CD4-positive, CD25-positive, alpha-beta regulatory T cell (primary cell): Measurements from ENCODE around the gene TUBGCP6. TPM values are rescaled to one million over a fixed set of nuclear protein-coding genes. Genes with fewer than 3 reads are reported as not detected.

Experiments
- ATAC-seq, 2 donors: fragments of 150-1000 bp; cut with Tn5 transposase; one replicate each; pipeline ENCODE4 v1.10.0; 2021; ENCODE audit warnings: low read depth in 2 of 2, moderate number of reproducible peaks in 2 of 2, moderate library complexity in 1 of 2
- DNase-seq, 3 donors: peaks; one replicate each; pipeline versions ENCODE4 v3.0.0 to v3.0.0-alpha.2; 2012 to 2022; ENCODE audit warnings: mixed read lengths in 1 of 3
- H3K27ac ChIP-seq: one replicate; pipeline ENCODE4 v1.7.0; 2013; ENCODE audit warnings: mild to moderate bottlenecking, low read length; ENCODE audit not compliant: insufficient read depth, poor library complexity, severe bottlenecking
- H3K27me3 ChIP-seq: one replicate; pipeline ENCODE4 v1.7.0; 2013; ENCODE audit warnings: low read length; ENCODE audit not compliant: control insufficient read depth, insufficient read depth
- H3K36me3 ChIP-seq: one replicate; pipeline ENCODE4 v1.7.0; 2013; ENCODE audit warnings: mild to moderate bottlenecking, low read length, moderate library complexity; ENCODE audit not compliant: control insufficient read depth, insufficient read depth
- H3K4me1 ChIP-seq: 2 replicates; pipeline ENCODE4 v1.7.0; 2013; ENCODE audit warnings: mild to moderate bottlenecking, low read length; ENCODE audit not compliant: insufficient read depth, control insufficient read depth, poor library complexity, severe bottlenecking
- H3K4me3 ChIP-seq: one replicate; pipeline ENCODE4 v1.7.0; 2013; ENCODE audit warnings: low read depth, mild to moderate bottlenecking, low read length, moderate library complexity
- H3K9me3 ChIP-seq, 2 experiments: 1 replicate in 1 of 2; 2 replicates in 1 of 2; pipeline ENCODE4 v1.7.0; 2013; ENCODE audit warnings: low read length in 2 of 2, mild to moderate bottlenecking in 1 of 2, moderate library complexity in 1 of 2; ENCODE audit not compliant: control insufficient read depth in 2 of 2
- H3K27ac Mint-ChIP-seq, 3 donors: one replicate each; pipeline ENCODE4 v1.8.0; 2020 to 2022; ENCODE audit warnings: mild to moderate bottlenecking in 3 of 3, mixed read lengths in 3 of 3, moderate library complexity in 2 of 3
- H3K27me3 Mint-ChIP-seq: one replicate; pipeline ENCODE4 v1.8.0; 2022; ENCODE audit warnings: mild to moderate bottlenecking, mixed read lengths
- H3K36me3 Mint-ChIP-seq: one replicate; pipeline ENCODE4 v1.8.0; 2020; ENCODE audit warnings: mixed read lengths
- H3K4me1 Mint-ChIP-seq, 4 donors: one replicate each; pipeline ENCODE4 v1.8.0; 2020 to 2022; ENCODE audit warnings: mixed read lengths in 4 of 4, mild to moderate bottlenecking in 1 of 4
- H3K4me3 Mint-ChIP-seq, 4 donors: one replicate each; pipeline ENCODE4 v1.8.0; 2020 to 2022; ENCODE audit warnings: mild to moderate bottlenecking in 4 of 4, mixed read lengths in 4 of 4, moderate library complexity in 3 of 4
- H3K9me3 Mint-ChIP-seq, 7 donors: one replicate each; pipeline ENCODE4 v1.8.0; 2020 to 2022; ENCODE audit warnings: mixed read lengths in 7 of 7, mild to moderate bottlenecking in 3 of 7, moderate library complexity in 2 of 7
- polyA plus RNA-seq, 4 donors: library from polyadenylated mRNA; unstranded; fragments of 300-500 nt; fragmentation: Illumina TruSeq; gene quantifications; one replicate each; pipeline ENCODE4 v1.2.3, GENCODE V29; 2021
- total RNA-seq: library from RNA; stranded (reverse); gene quantifications from one replicate; pipeline ENCODE4 v1.2.3, GENCODE V29; 2022

The TUBGCP6 gene
- total and polyA plus RNA-seq, 5 donors from 2014 or later, result 14.0 to 132 (median 14.2) TPM

- Mint-ChIP-seq H3K4me1 (peaks cover 0 to 7% (median 2%) of the 10 kb centered on the region in 4 donors), H3K36me3 (peaks cover 18% of the 10 kb centered on the region), H3K4me3 (no peak overlapping the region), H3K9me3 (no peaks in the 10 kb centered on the region), H3K27me3 (no peaks in the 10 kb centered on the region), H3K27ac (no peak overlapping the region)
- no peaks in the 10 kb centered on the region for H3K9me3 ChIP-seq
- DNase-seq (no peak), ATAC-seq (peak in 1 of 2 donors; percentile 25)
- no peak overlapping the region for H3K27ac ChIP-seq
- peaks cover 64% of the 10 kb centered on the region for H3K36me3 ChIP-seq
- no peak overlapping the region for H3K4me3 ChIP-seq
- no peaks in the 10 kb centered on the region for H3K27me3 ChIP-seq
- no peaks in the 10 kb centered on the region for H3K4me1 ChIP-seq
These were observed 25.7 kb downstream of the TUBGCP6 start for GRCh38 chr22:50218996-50219727.

GRCh38 chr22:50218153-50218995 is 26.4 kb downstream of the TUBGCP6 start:
- no peak overlapping the region for H3K4me3 Mint-ChIP-seq
- H3K27me3 ChIP-seq, result no peaks in the 10 kb centered on the region
- no peaks in the 10 kb centered on the region for H3K9me3 Mint-ChIP-seq
- H3K36me3 Mint-ChIP-seq, result peaks cover 17% of the 10 kb centered on the region
- H3K27me3 Mint-ChIP-seq, result no peaks in the 10 kb centered on the region
- no peak overlapping the region for H3K4me3 ChIP-seq
- no peak overlapping the region for H3K27ac ChIP-seq
- H3K36me3 ChIP-seq, result peaks cover 59% of the 10 kb centered on the region
- no peaks in the 10 kb centered on the region for H3K4me1 ChIP-seq
- H3K4me1 Mint-ChIP-seq, result peaks cover 0 to 9% (median 7%) of the 10 kb centered on the region in 4 donors
- ATAC-seq, result no peak
- no peak overlapping the region for H3K27ac Mint-ChIP-seq
- DNase-seq, result no peak
- H3K9me3 ChIP-seq, result no peaks in the 10 kb centered on the region

GRCh38 chr22:50217543-50218152 is 27.2 kb downstream of the TUBGCP6 start:
- DNase-seq, result no peak
- Mint-ChIP-seq H3K9me3 (no peaks in the 10 kb centered on the region), H3K4me3 (no peak overlapping the region), H3K36me3 (peaks cover 20% of the 10 kb centered on the region), H3K27ac (no peak overlapping the region), H3K27me3 (no peaks in the 10 kb centered on the region), H3K4me1 (peaks cover 4 to 16% (median 9%) of the 10 kb centered on the region in 4 donors)
- Histone ChIP-seq H3K9me3 (no peaks in the 10 kb centered on the region), H3K4me3 (no peak overlapping the region), H3K27me3 (no peaks in the 10 kb centered on the region), H3K36me3 (peaks cover 59% of the 10 kb centered on the region), H3K4me1 (no peaks in the 10 kb centered on the region), H3K27ac (no peak overlapping the region)
- no peak for ATAC-seq

- Mint-ChIP-seq H3K4me1 (peaks cover 6 to 17% (median 13%) of the 10 kb centered on the region in 4 donors), H3K27ac (no peak overlapping the region), H3K4me3 (no peak overlapping the region)
These were observed 27.9 kb downstream of the TUBGCP6 start for GRCh38 chr22:50216684-50217520.

GRCh38 chr22:50216055-50216683 is 28.7 kb downstream of the TUBGCP6 start:
- Histone ChIP-seq H3K36me3 (peaks cover 56% of the 10 kb centered on the region), H3K4me1 (no peaks in the 10 kb centered on the region), H3K4me3 (no peak overlapping the region), H3K27me3 (no peaks in the 10 kb centered on the region), H3K27ac (no peak overlapping the region), H3K9me3 (no peaks in the 10 kb centered on the region)
- Mint-ChIP-seq H3K4me3 (peak overlapping the region in 1 of 4 donors; percentile 16), H3K36me3 (peaks cover 21% of the 10 kb centered on the region), H3K4me1 (peaks cover 6 to 18% (median 14%) of the 10 kb centered on the region in 4 donors), H3K27ac (no peak overlapping the region), H3K9me3 (no peaks in the 10 kb centered on the region), H3K27me3 (no peaks in the 10 kb centered on the region)
- ATAC-seq (no peak), DNase-seq (no peak)

More at GRCh38 chr22:50216684-50217520, 27.9 kb downstream of the TUBGCP6 start:
- Histone ChIP-seq H3K36me3 (peaks cover 59% of the 10 kb centered on the region), H3K4me1 (no peaks in the 10 kb centered on the region), H3K27me3 (no peaks in the 10 kb centered on the region), H3K9me3 (no peaks in the 10 kb centered on the region), H3K27ac (no peak overlapping the region), H3K4me3 (no peak overlapping the region)
- no peak for ATAC-seq
- DNase-seq, result no peak
- Mint-ChIP-seq H3K27me3 (no peaks in the 10 kb centered on the region), H3K9me3 (no peaks in the 10 kb centered on the region), H3K36me3 (peaks cover 20% of the 10 kb centered on the region)

- Histone ChIP-seq H3K27ac (no peak overlapping the region), H3K27me3 (no peaks in the 10 kb centered on the region), H3K9me3 (no peaks in the 10 kb centered on the region), H3K4me1 (no peaks in the 10 kb centered on the region), H3K36me3 (peaks cover 56% of the 10 kb centered on the region), H3K4me3 (no peak overlapping the region)
- DNase-seq (no peak), ATAC-seq (no peak)
- no peak overlapping the region for H3K27ac Mint-ChIP-seq
- H3K4me1 Mint-ChIP-seq, result peaks cover 6 to 21% (median 14%) of the 10 kb centered on the region in 4 donors
- H3K27me3 Mint-ChIP-seq, result no peaks in the 10 kb centered on the region
- H3K9me3 Mint-ChIP-seq, result no peaks in the 10 kb centered on the region
- no peak overlapping the region for H3K4me3 Mint-ChIP-seq
- peaks cover 24% of the 10 kb centered on the region for H3K36me3 Mint-ChIP-seq
These were observed 29.3 kb downstream of the TUBGCP6 start for GRCh38 chr22:50215297-50216054.
